Subcutaneous abdominal adipose tissue (tissue), 5 donors: ENCODE data around the gene LYPD6B.

Experiments used
- H3K27ac ChIP-seq: one replicate; pipeline ENCODE4 v1.7.0; 2013; ENCODE audit warnings: low read depth, mild to moderate bottlenecking, inconsistent platforms, low read length, moderate library complexity
- H3K27me3 ChIP-seq, 5 donors: one replicate each; pipeline ENCODE4 v1.7.0; 2013; ENCODE audit warnings: low read length in 5 of 5, inconsistent platforms in 1 of 5; ENCODE audit not compliant: control insufficient read depth in 5 of 5, insufficient read depth in 4 of 5
- H3K36me3 ChIP-seq, 5 donors: one replicate each; pipeline ENCODE4 v1.7.0; 2013; ENCODE audit warnings: low read length in 5 of 5; ENCODE audit not compliant: control insufficient read depth in 5 of 5, insufficient read depth in 5 of 5
- H3K4me1 ChIP-seq, 5 donors: one replicate each; pipeline ENCODE4 v1.7.0; 2013; ENCODE audit warnings: low read length in 5 of 5, mild to moderate bottlenecking in 3 of 5, moderate library complexity in 1 of 5; ENCODE audit not compliant: control insufficient read depth in 5 of 5, insufficient read depth in 5 of 5
- H3K4me3 ChIP-seq, 5 donors: one replicate each; pipeline ENCODE4 v1.7.0; 2013; ENCODE audit warnings: low read length in 5 of 5, low read depth in 1 of 5
- H3K9ac ChIP-seq, 5 donors: one replicate each; pipeline ENCODE4 v1.7.0; 2013; ENCODE audit warnings: low read length in 5 of 5, mild to moderate bottlenecking in 4 of 5, moderate library complexity in 3 of 5
- H3K9me3 ChIP-seq, 5 donors: one replicate each; pipeline ENCODE4 v1.7.0; 2013; ENCODE audit warnings: low read length in 5 of 5; ENCODE audit not compliant: control insufficient read depth in 5 of 5
- donor health status: healthy.
- donor health status: healthy.
- donor health status: healthy.
- donor health status: healthy.
- donor health status: healthy.

LYPD6B gene

DNA sequence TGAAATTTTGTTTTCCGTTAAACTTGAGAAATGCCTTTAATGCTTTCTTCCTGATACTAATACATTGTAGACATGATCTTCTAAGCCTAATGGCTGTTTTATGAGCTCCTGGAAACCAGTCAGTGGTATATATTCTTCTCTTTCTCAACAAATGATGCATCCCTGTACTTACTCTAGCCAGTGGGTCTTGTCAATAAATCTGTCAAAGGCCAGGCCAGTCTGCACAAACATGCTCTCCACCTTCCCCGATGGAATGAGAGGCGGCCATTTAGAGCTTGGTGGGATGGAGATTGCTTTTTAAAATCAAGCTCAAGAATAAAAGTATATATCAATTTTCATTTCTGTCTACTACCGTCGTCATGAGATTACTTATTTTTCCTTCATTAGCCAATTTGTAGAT lies 140.1 kb downstream of the LYPD6B start:
- peaks cover 0 to 3% (median 0%) of the 10 kb centered on the region in 5 donors for H3K4me1 ChIP-seq
- H3K9ac ChIP-seq = no peak overlapping the region
- no peaks in the 10 kb centered on the region for H3K36me3 ChIP-seq

DNA sequence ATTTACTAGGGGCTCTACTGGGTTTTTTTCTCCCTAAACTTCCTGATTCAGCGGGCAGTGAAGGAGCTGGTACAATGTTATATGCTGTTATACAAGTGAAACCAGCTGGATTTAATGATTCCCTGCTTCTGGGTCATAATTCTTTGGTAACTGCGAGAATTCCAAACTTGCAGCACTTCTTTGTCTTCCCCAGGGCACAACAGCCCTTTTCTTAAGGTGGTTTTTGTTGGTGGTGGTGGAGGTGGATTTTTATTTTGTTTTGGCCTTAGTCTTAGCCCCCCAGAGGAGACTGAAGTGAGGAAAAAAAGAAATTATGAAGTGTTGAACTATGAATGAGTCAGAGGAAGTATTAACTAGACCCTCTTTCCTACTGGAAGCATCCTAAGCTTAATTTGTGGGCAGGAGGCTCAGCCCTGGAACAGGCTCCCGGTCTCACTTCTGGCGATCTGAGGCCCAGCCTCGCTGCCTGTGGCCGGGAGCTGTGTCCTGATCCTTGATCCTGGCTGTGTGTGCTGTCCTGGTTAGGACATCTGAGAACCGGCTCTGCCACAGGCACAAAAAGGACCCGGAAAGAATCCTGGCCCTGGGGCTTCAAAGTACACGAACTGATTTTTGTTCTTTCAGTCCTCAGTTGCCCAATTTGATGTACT lies 141.9 kb downstream of the LYPD6B start:
- Histone ChIP-seq H3K9me3 (no peaks in the 10 kb centered on the region), H3K27ac (no peak overlapping the region), H3K9ac (no peak overlapping the region), H3K4me3 (no peak overlapping the region), H3K27me3 (no peaks in the 10 kb centered on the region), H3K4me1 (peaks cover 0 to 3% (median 0%) of the 10 kb centered on the region in 5 donors), H3K36me3 (no peaks in the 10 kb centered on the region)

More for the DNA sequence above, 140.1 kb downstream of the LYPD6B start:
- no peak overlapping the region for H3K4me3 ChIP-seq
- no peak overlapping the region for H3K27ac ChIP-seq
- no peaks in the 10 kb centered on the region for H3K27me3 ChIP-seq
- H3K9me3 ChIP-seq = no peaks in the 10 kb centered on the region

DNA sequence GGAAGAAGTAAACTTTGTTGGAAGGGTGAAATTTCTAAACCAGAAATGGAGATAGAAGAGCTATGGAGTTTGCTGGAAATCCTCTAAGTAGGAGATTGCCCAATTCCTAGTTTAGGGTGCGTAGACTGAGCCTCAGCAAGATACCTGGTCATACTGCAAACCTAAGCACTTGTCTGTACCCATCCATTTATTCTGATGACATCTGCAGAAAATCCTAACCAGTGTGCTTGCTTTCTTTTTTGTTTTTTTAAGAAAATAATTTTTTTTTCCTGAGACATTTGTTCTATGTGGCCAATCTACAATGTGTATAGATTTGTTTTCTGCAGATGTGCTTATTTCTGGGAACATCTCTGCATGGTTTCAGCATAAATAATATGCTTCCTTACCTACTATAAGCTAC lies 144.7 kb downstream of the LYPD6B start:
- Histone ChIP-seq H3K27me3 (no peaks in the 10 kb centered on the region), H3K36me3 (no peaks in the 10 kb centered on the region), H3K27ac (no peak overlapping the region), H3K9ac (no peak overlapping the region), H3K9me3 (no peaks in the 10 kb centered on the region), H3K4me3 (no peak overlapping the region), H3K4me1 (peaks cover 0 to 3% (median 0%) of the 10 kb centered on the region in 5 donors)

DNA sequence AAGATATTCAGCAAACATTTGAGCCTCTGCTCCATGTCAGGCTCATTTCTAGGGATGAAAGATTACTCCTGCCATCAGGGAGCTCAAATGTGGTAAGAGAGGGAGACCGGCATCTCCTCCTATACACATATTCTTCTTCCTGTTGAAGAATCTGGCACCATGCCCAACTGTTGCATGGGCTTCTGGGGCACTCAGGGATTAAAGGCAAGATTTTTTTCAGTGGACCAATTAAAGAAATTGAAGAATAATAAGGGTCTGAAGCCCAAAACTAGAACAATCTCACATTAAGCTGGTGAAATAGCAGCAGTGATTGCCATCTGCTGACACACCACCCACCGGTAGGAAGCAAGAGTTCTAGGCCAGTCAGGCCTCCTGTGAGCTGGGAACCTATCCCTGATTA lies 146.5 kb downstream of the LYPD6B start:
- Histone ChIP-seq H3K4me3 (no peak overlapping the region), H3K4me1 (peaks cover 0 to 3% (median 0%) of the 10 kb centered on the region in 5 donors), H3K27ac (no peak overlapping the region), H3K9me3 (no peaks in the 10 kb centered on the region), H3K9ac (no peak overlapping the region), H3K36me3 (no peaks in the 10 kb centered on the region), H3K27me3 (no peaks in the 10 kb centered on the region)

DNA sequence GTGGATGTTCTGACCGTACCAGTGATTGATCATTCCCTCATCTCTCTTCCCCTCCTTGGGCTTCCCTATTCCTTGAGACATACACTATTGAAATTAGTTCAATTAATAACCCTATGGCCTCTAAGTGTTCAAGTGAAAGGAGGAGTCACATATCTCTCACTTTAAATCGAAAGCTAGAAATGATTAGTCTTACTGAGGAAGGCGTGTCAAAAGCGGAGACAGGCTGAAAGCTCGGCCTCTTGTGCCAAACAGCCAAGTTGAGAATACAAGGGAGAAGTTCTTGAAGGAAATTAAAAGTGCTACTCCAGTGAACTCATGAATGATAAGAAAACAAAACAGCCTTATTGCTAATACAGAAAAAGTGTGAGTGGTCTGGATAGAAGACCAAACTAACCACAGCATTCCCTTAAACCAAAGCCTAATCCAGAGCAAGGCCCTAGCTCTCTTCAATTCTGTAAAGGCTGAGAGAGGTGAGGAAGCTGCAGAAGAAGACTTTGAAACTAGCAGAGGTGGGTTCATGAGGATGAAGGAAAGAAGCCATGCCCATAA lies 147.5 kb downstream of the LYPD6B start:
- Histone ChIP-seq H3K36me3 (no peaks in the 10 kb centered on the region), H3K27me3 (no peaks in the 10 kb centered on the region), H3K4me1 (no peaks in the 10 kb centered on the region), H3K9me3 (no peaks in the 10 kb centered on the region), H3K4me3 (no peak overlapping the region), H3K9ac (no peak overlapping the region), H3K27ac (no peak overlapping the region)

DNA sequence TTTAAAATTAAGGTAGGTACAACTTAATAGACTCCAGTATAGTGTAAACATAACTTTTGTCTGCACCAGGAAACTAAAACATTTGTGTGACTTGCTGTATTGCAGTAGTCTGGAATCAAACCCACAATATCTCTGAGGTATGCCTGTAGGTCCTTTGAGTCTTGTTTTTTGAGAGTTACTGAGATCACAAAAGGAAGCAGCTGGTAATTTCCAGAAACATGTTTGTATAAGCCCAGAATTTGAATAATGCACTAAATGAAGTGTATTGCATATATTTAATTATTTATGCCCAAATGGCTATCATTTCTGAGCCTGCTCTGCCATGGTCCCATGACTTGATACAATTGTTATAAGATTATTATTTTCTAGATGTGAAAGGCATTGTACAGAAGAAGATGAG lies 148.6 kb downstream of the LYPD6B start:
- H3K36me3 ChIP-seq = no peaks in the 10 kb centered on the region
- no peaks in the 10 kb centered on the region for H3K4me1 ChIP-seq
- H3K9ac ChIP-seq = no peak overlapping the region
- no peak overlapping the region for H3K27ac ChIP-seq
- no peaks in the 10 kb centered on the region for H3K27me3 ChIP-seq
- H3K4me3 ChIP-seq = no peak overlapping the region
- H3K9me3 ChIP-seq = no peaks in the 10 kb centered on the region

DNA sequence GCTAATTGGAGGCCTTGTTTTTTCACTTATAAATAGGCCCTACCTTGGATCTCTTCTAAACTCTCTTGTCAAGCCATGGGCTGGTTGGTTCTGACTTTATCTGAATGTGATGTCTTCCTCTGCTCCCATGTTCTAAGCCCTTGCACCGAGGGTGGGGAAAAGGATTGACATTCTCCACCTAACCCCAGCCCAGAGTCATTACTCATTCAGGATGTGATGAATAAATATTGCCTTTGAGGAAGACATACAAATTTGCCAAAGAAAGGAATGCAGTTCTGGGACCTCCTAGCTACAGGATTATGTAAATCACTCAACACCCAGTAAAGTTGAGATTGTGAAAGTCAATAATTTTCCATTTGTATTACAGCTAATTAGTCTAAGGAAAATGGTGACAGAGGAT lies 149.8 kb downstream of the LYPD6B start:
- no peak overlapping the region for H3K4me3 ChIP-seq
- H3K27ac ChIP-seq = no peak overlapping the region
- H3K27me3 ChIP-seq = no peaks in the 10 kb centered on the region
- no peaks in the 10 kb centered on the region for H3K4me1 ChIP-seq
- no peaks in the 10 kb centered on the region for H3K9me3 ChIP-seq
- H3K36me3 ChIP-seq = no peaks in the 10 kb centered on the region
- no peak overlapping the region for H3K9ac ChIP-seq

DNA sequence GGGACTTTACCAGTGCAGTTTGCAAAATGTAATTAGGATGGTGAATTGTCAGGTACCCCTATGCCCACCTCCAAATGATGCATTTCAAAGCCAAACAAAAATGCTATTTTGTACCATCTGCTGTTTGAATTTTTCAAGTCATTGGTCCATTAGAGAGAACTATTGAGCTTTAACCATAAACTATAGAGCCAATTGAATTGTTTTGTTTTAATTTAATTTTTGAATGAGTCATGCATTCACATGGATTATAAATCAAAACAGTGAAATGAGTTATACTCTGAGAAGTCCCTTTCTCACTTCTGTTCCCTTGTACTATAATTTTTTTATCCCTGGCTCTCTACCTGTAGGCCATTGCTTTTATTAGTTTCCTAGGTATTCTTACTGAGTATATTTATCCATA lies 151.3 kb downstream of the LYPD6B start:
- Histone ChIP-seq H3K36me3 (no peaks in the 10 kb centered on the region), H3K27ac (no peak overlapping the region), H3K4me3 (no peak overlapping the region), H3K27me3 (no peaks in the 10 kb centered on the region), H3K9ac (no peak overlapping the region), H3K4me1 (no peaks in the 10 kb centered on the region), H3K9me3 (no peaks in the 10 kb centered on the region)

DNA sequence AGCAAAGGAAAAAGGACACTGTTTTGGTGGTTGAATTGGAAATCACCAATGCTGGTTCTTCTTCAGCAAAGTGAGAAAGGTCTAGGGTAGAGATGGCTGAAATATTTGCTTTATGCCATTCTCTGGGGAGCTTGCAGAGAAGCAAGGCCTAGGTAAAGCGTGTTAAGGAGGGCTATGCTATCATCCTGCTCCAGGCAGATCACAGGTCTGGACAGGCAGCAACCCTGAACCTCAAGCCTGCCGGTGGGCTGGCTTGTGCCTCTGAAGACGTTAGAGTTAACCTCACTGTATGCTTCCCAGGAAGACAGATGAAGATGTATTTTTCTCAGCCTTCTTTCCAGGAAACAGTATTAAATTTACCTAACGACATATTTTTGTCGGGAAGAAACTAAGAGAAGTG lies 153.4 kb downstream of the LYPD6B start:
- Histone ChIP-seq H3K4me3 (no peak overlapping the region), H3K27me3 (no peaks in the 10 kb centered on the region), H3K27ac (no peak overlapping the region)

DNA sequence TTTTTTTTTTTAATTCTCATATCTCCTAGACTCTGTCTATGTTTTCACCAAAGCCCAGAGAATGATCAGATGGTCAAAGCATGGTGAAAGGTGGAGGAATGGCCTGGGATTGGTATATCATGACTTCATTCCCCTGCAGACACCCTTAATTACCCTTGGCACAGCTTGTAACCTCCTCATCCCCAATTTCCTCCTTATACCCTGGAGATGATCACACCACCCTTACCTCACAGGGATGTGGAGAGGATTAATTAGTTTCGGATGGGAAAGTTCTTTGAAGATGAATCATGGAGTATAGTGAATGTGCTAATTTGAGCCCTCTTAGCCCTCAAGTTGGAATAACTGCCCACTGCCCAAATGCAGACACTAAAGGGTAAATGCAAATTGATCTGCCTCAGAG lies 153.9 kb downstream of the LYPD6B start:
- H3K4me3 ChIP-seq = no peak overlapping the region
- no peaks in the 10 kb centered on the region for H3K4me1 ChIP-seq
- no peak overlapping the region for H3K9ac ChIP-seq
- no peak overlapping the region for H3K27ac ChIP-seq
- no peaks in the 10 kb centered on the region for H3K36me3 ChIP-seq
- H3K9me3 ChIP-seq = no peaks in the 10 kb centered on the region
- no peaks in the 10 kb centered on the region for H3K27me3 ChIP-seq

More for the DNA sequence above, 153.4 kb downstream of the LYPD6B start:
- Histone ChIP-seq H3K9me3 (no peaks in the 10 kb centered on the region), H3K9ac (no peak overlapping the region), H3K4me1 (no peaks in the 10 kb centered on the region), H3K36me3 (no peaks in the 10 kb centered on the region)
